Upper lobe of left lung (tissue), 6 donors: ENCODE results near the gene HMGB3. TPM values are rescaled to one million over a fixed set of nuclear protein-coding genes. Genes with fewer than 3 reads are reported as not detected.

Experiments
- ATAC-seq, 2 donors: fragments of 200-7000 bp; cut with Tn5 transposase; one replicate each; pipeline ENCODE4 v1.9.1; 2022; ENCODE audit warnings: mild to moderate bottlenecking in 2 of 2, moderate library complexity in 2 of 2; ENCODE audit not compliant: low FRiP score in 2 of 2
- DNase-seq, 2 donors: peaks; one replicate each; pipeline ENCODE4 v3.0.0-alpha.2; 2019 to 2020
- H3K27ac ChIP-seq, 4 donors: fragments of 200-600 bp; sonication (generic); one replicate each; pipeline ENCODE4 v1.5.1; 2016 to 2019
- H3K27me3 ChIP-seq, 4 donors: fragments of 200-600 bp; sonication (generic); one replicate each; pipeline ENCODE4 v1.5.1; 2017 to 2019
- H3K36me3 ChIP-seq, 4 donors: fragments of 200-600 bp; sonication (generic); one replicate each; pipeline ENCODE4 v1.5.1; 2016 to 2019
- H3K4me1 ChIP-seq, 4 donors: fragments of 200-600 bp; sonication (generic); one replicate each; pipeline ENCODE4 v1.5.1; 2018 to 2019
- H3K4me3 ChIP-seq, 4 donors: fragments of 200-600 bp; sonication (generic); one replicate each; pipeline ENCODE4 v1.5.1; 2017 to 2019; ENCODE audit warnings: mild to moderate bottlenecking in 2 of 4, moderate library complexity in 1 of 4
- H3K9me3 ChIP-seq, 4 donors: fragments of 200-600 bp; sonication (generic); one replicate each; pipeline ENCODE4 v1.5.1; 2018 to 2019
- CTCF ChIP-seq, 6 experiments: fragments of 450-650 bp in 4 of 6; fragments of 200-600 bp in 2 of 6; sonication (generic) in 2 of 6; IDR thresholded peaks; one replicate each; pipeline ENCODE4 v1.5.1; 2016 to 2019; ENCODE audit warnings: antibody characterized with exemption in 6 of 6
- EP300 ChIP-seq, 4 donors: sonication (generic); formaldehyde crosslinking; IDR thresholded peaks; one replicate each; pipeline ENCODE4 v1.5.1; 2017; ENCODE audit warnings: antibody characterized with exemption in 4 of 4, control low read depth in 2 of 4
- POLR2A ChIP-seq, 4 donors: fragments of 450-650 bp; IDR thresholded peaks; one replicate each; pipeline ENCODE4 v1.5.1; 2016 to 2017; ENCODE audit warnings: antibody characterized with exemption in 4 of 4, mild to moderate bottlenecking in 2 of 4
- POLR2AphosphoS5 ChIP-seq, 2 donors: sonication (generic); formaldehyde crosslinking; IDR thresholded peaks; one replicate each; pipeline ENCODE4 v1.5.1; 2017; ENCODE audit warnings: antibody characterized with exemption in 2 of 2
- WGBS, 2 donors: methylation state at CpG; one replicate each; pipeline ENCODE4 v1.1.5; 2017 to 2018; 5-methylcytosine and 5-hydroxymethylcytosine counted together
- total RNA-seq, 6 donors: library from RNA; depleted of rRNA in 4 of 6; stranded (reverse); fragments of >200 nt in 4 of 6; gene quantifications; one replicate each; pipeline versions ENCODE4 v1.1.0 to v1.2.1, GENCODE V29; 2016 to 2021
- donor health status: DM: no; HTN: no; CAD: no; lungs with moderate emphysema.
- donor health status: DM: no; HTN: yes; CAD: no; lungs with severe emphysema.

HMGB3 gene
- total RNA-seq, 6 donors from 2014 or later, result 8.1 to 21.5 (median 18.5) TPM

- TF ChIP-seq POLR2AphosphoS5 (IDR thresholded peaks at IDR 0.05) (no peak), EP300 (IDR thresholded peaks at IDR 0.05) (no peak), POLR2A (IDR thresholded peaks at IDR 0.05) (no peak), CTCF (IDR thresholded peaks at IDR 0.05) (no peak)
- ATAC-seq (no peak), DNase-seq (no peak)
- Histone ChIP-seq H3K27ac (no peak overlapping the region), H3K4me3 (no peak overlapping the region), H3K4me1 (no peaks in the 10 kb centered on the region), H3K9me3 (no peaks in the 10 kb centered on the region), H3K27me3 (no peaks in the 10 kb centered on the region), H3K36me3 (no peaks in the 10 kb centered on the region)
- WGBS, 2 donors, result 60% methylated on average over 31 of the region's 33 CpGs; no CpG with 5 or more reads in 1 of the 2 donors
These were observed 7.3 kb upstream of the HMGB3 start for GRCh38 chrX:150975655-150976390.

- H3K4me1 ChIP-seq, result peaks cover 0 to 4% (median 0%) of the 10 kb centered on the region in 4 donors
- H3K27ac ChIP-seq, result no peak overlapping the region
- no peak for DNase-seq
- H3K4me3 ChIP-seq, result no peak overlapping the region
- H3K36me3 ChIP-seq, result no peaks in the 10 kb centered on the region
- ATAC-seq, result no peak
- TF ChIP-seq POLR2AphosphoS5 (IDR thresholded peaks at IDR 0.05), result no peak
- no peak for TF ChIP-seq CTCF (IDR thresholded peaks at IDR 0.05)
- TF ChIP-seq EP300 (IDR thresholded peaks at IDR 0.05), result no peak
- TF ChIP-seq POLR2A (IDR thresholded peaks at IDR 0.05), result no peak
- 86 to 90% methylated on average over 19 to 25 of the region's 25 CpGs for WGBS, 2 donors
- H3K9me3 ChIP-seq, result no peaks in the 10 kb centered on the region
- H3K27me3 ChIP-seq, result no peaks in the 10 kb centered on the region
These were observed 5.5 kb upstream of the HMGB3 start for GRCh38 chrX:150977411-150978162.

DNA sequence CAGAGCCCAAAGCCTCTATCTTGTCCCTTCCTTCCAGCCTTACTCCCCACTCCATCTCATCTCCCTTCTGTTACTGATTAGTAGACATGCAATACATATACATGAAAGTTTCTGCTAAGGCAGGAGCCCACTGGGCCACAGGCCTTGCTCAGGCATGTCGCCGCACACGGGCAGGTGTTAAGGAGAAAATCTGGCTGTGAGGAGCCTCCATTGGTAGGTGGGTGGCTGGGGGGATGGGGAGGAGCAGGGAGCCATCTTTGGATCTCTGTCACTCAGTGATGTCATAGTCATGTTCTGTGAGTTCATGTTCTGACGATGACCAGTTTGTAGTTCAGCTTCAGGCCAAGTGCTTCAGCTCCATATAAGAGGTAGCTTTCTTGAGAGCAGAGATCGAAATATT is 2.9 kb upstream of the HMGB3 start:
- Histone ChIP-seq H3K36me3 (no peaks in the 10 kb centered on the region), H3K27ac (no peak overlapping the region), H3K4me3 (no peak overlapping the region), H3K4me1 (peaks cover 0 to 7% (median 0%) of the 10 kb centered on the region in 4 donors), H3K27me3 (no peaks in the 10 kb centered on the region), H3K9me3 (no peaks in the 10 kb centered on the region)
- ATAC-seq, result no peak
- TF ChIP-seq POLR2A (IDR thresholded peaks at IDR 0.05), result no peak
- TF ChIP-seq EP300 (IDR thresholded peaks at IDR 0.05), result no peak
- TF ChIP-seq POLR2AphosphoS5 (IDR thresholded peaks at IDR 0.05), result no peak
- TF ChIP-seq CTCF (IDR thresholded peaks at IDR 0.05), result no peak
- WGBS, 2 donors, result 94 to 95% methylated on average over 2 to 5 of the region's 5 CpGs
- DNase-seq, result no peak

GRCh38 chrX:150980711-150981110 is 2.4 kb upstream of the HMGB3 start:
- Histone ChIP-seq H3K4me1 (peaks cover 0 to 7% (median 0%) of the 10 kb centered on the region in 4 donors), H3K36me3 (no peaks in the 10 kb centered on the region), H3K4me3 (no peak overlapping the region), H3K27me3 (no peaks in the 10 kb centered on the region), H3K9me3 (no peaks in the 10 kb centered on the region), H3K27ac (no peak overlapping the region)
- ATAC-seq (no peak), DNase-seq (no peak)
- TF ChIP-seq CTCF (IDR thresholded peaks at IDR 0.05), result no peak
- TF ChIP-seq EP300 (IDR thresholded peaks at IDR 0.05), result no peak
- TF ChIP-seq POLR2A (IDR thresholded peaks at IDR 0.05), result no peak
- TF ChIP-seq POLR2AphosphoS5 (IDR thresholded peaks at IDR 0.05), result no peak
- 66% methylated on average over 4 of the region's 4 CpGs; no CpG with 5 or more reads in 1 of the 2 donors for WGBS, 2 donors
